Body of pancreas (tissue), 4 donors: ENCODE data around the gene CSF2.

Experiments used
- CTCF ChIP-seq, 7 experiments: fragments of 450-650 bp in 4 of 7; fragments of 200-600 bp in 3 of 7; sonication (generic) in 3 of 7; IDR thresholded peaks; one replicate each; pipeline ENCODE4 v1.5.1; 2016 to 2019; ENCODE audit warnings: antibody characterized with exemption in 7 of 7
- POLR2A ChIP-seq, 3 donors: fragments of 450-650 bp; IDR thresholded peaks; one replicate each; pipeline ENCODE4 v1.6.1; 2016; ENCODE audit warnings: antibody characterized with exemption in 3 of 3, mild to moderate bottlenecking in 2 of 3

GRCh38 chr5:132070460-132071337 lies 2.9 kb upstream of the CSF2 start:
- TF ChIP-seq CTCF (IDR thresholded peaks at IDR 0.05) = no peak
- no peak for TF ChIP-seq POLR2A (IDR thresholded peaks at IDR 0.05)
